K562 (cell line): ENCODE results near the gene IQCK. TPM values are rescaled to one million over a fixed set of nuclear protein-coding genes. Genes with fewer than 3 reads are reported as not detected.

Source experiments
- ATAC-seq: fragments of 200-7000 bp; cut with Tn5 transposase; 3 replicates; pipeline ENCODE4 v1.9.1; 2020; ENCODE audit warnings: moderate library complexity
- BruUV-seq: library from RNA; stranded (reverse); fragments of 400-500 nt; replicated peaks from 2 replicates; lab custom pipeline; 2021; lab: Mats Ljungman, UMichigan
- CTCF ChIA-PET: fragments of 300-600 bp; formaldehyde crosslinking; extraction: SDS; loops from one replicate; lab custom pipeline; 2021; ENCODE audit warnings: low intra/inter-chr PET ratio; lab: Yijun Ruan, JAX
- POLR2A ChIA-PET: fragments of 300-600, 350-650 bp; sonication (Branson Sonifier 250); formaldehyde crosslinking; extraction: SDS; loops from one replicate; lab custom pipeline; 2021; ENCODE audit warnings: antibody characterized with exemption, inconsistent platforms; lab: Yijun Ruan, JAX
- DNase-seq, 4 experiments: peaks; one replicate each; pipeline versions ENCODE4 v3.0.0 to v3.0.0-alpha.2; 2011 to 2018; ENCODE audit warnings: low spot score in 3 of 4, mixed read lengths in 3 of 4; ENCODE audit errors: extremely low read depth in 1 of 4
- FAIRE-seq: peaks from 2 replicates; lab custom pipeline; 2011; peaks lifted over from hg19 to GRCh38; lab: Jason Lieb, UNC
- H2AFZ ChIP-seq: 2 replicates; pipeline ENCODE4 v1.6.0; 2011; ENCODE audit warnings: low read depth, low read length, control low read depth, inconsistent platforms
- H3K27ac ChIP-seq: fragments of 200-600 bp; 3 replicates; pipeline ENCODE4 v1.8.0; 2011; ENCODE audit warnings: low read depth, mild to moderate bottlenecking, control low read depth, inconsistent platforms, low read length, moderate library complexity, mixed read lengths; ENCODE audit errors: extremely low read depth
- H3K27me3 ChIP-seq, 2 experiments: fragments of 300-600 bp in 1 of 2; 2 replicates in 1 of 2; 3 replicates in 1 of 2; pipeline versions ENCODE4 v1.6.0 to v1.8.0; 2011; ENCODE audit warnings: inconsistent platforms in 2 of 2, low read length in 2 of 2, mild to moderate bottlenecking in 1 of 2, mixed read lengths in 1 of 2, moderate library complexity in 1 of 2; ENCODE audit not compliant: control insufficient read depth in 2 of 2, insufficient read depth in 2 of 2
- H3K36me3 ChIP-seq: fragments of 300-600 bp; 3 replicates; pipeline ENCODE4 v1.8.0; 2011; ENCODE audit warnings: mild to moderate bottlenecking, low read length, inconsistent platforms; ENCODE audit not compliant: control insufficient read depth, insufficient read depth
- H3K4me1 ChIP-seq, 2 experiments: fragments of 200-600 bp in 1 of 2; replicated peaks in 1 of 2; 2 replicates in 1 of 2; 3 replicates in 1 of 2; pipeline versions ENCODE4 v1.5.1 to v1.8.0; 2011; ENCODE audit warnings: inconsistent platforms in 2 of 2, low read length in 2 of 2, mild to moderate bottlenecking in 1 of 2, mixed read lengths in 1 of 2, moderate library complexity in 1 of 2; ENCODE audit not compliant: control insufficient read depth in 2 of 2, insufficient read depth in 2 of 2
- H3K4me2 ChIP-seq: 2 replicates; pipeline ENCODE4 v1.6.1; 2011; ENCODE audit warnings: low read length, control low read depth, inconsistent platforms, mixed read lengths; ENCODE audit not compliant: insufficient read depth
- H3K4me3 ChIP-seq: fragments of 200-600 bp; sonication (generic), shearing (Covaris generic); 2 replicates; pipeline ENCODE4 v1.5.1; 2016; ENCODE audit warnings: control low read depth, inconsistent platforms
- H3K79me2 ChIP-seq: fragments of 200-600 bp; 3 replicates; pipeline ENCODE4 v1.8.0; 2011; ENCODE audit warnings: low read length, inconsistent platforms; ENCODE audit not compliant: control insufficient read depth, insufficient read depth
- H3K9ac ChIP-seq, 2 experiments: 2 replicates each; pipeline versions ENCODE4 v1.6.0 to v1.6.1; 2011; ENCODE audit warnings: low read depth in 2 of 2, low read length in 2 of 2, control low read depth in 1 of 2, inconsistent platforms in 1 of 2, mild to moderate bottlenecking in 1 of 2, mixed read lengths in 1 of 2; ENCODE audit not compliant: insufficient read depth in 1 of 2
- H3K9me1 ChIP-seq: one replicate; pipeline ENCODE4 v1.6.0; 2011; ENCODE audit warnings: inconsistent platforms, mild to moderate bottlenecking, low read length, moderate library complexity; ENCODE audit not compliant: control insufficient read depth, insufficient read depth
- H3K9me3 ChIP-seq: replicated peaks from 2 replicates; pipeline ENCODE4 v1.5.1; 2011; ENCODE audit warnings: low read depth, low read length, inconsistent platforms; ENCODE audit not compliant: control insufficient read depth, insufficient read depth
- H4K20me1 ChIP-seq: replicated peaks from 2 replicates; pipeline ENCODE4 v1.6.1; 2011; ENCODE audit warnings: low read length, inconsistent platforms, mixed read lengths; ENCODE audit not compliant: control insufficient read depth, insufficient read depth
- CREB5 ChIP-seq: fragments of 250-450 bp; sonication (Bioruptor Pico); IDR thresholded peaks from 2 replicates; pipeline ENCODE4 v1.5.0; 2020; ENCODE audit warnings: mild to moderate bottlenecking
- EZH2 ChIP-seq: IDR thresholded peaks from 2 replicates; pipeline ENCODE4 v1.6.1; 2012; ENCODE audit warnings: low read depth, mild to moderate bottlenecking, inconsistent platforms, low read length, borderline replicate concordance
- GATAD2A ChIP-seq: fragments of 450-650 bp; IDR thresholded peaks from 2 replicates; pipeline ENCODE4 v1.6.1; 2017
- JUND ChIP-seq, 2 experiments: IDR thresholded peaks; 2 replicates in 1 of 2; 3 replicates in 1 of 2; pipeline ENCODE4 v1.6.1; 2011; ENCODE audit warnings: borderline replicate concordance in 2 of 2, low read depth in 2 of 2, low read length in 2 of 2, improper control_type of control experiment in 1 of 2, missing biosample characterization in 1 of 2, missing genetic modification characterization in 1 of 2, missing genetic modification reagents in 1 of 2
- MAZ ChIP-seq, 2 experiments: fragments of 450-650 bp in 1 of 2; sonication (generic) in 1 of 2; formaldehyde crosslinking; IDR thresholded peaks in 1 of 2; conservative IDR thresholded peaks in 1 of 2; 2 replicates each; pipeline versions ENCODE4 v1.4.0 to v1.5.0; 2020; ENCODE audit warnings: mild to moderate bottlenecking in 1 of 2, missing genetic modification reagents in 1 of 2
- ZNF175 ChIP-seq: fragments of 200-800 bp; sonication (Bioruptor generic); IDR thresholded peaks from 2 replicates; pipeline ENCODE4 v1.6.1; 2016; ENCODE audit warnings: low read depth, mild to moderate bottlenecking, missing genetic modification characterization, missing compliant biosample characterization
- ZNF395 ChIP-seq: fragments of 200-800 bp; sonication (Bioruptor generic); IDR thresholded peaks from 2 replicates; pipeline ENCODE4 v1.6.1; 2017; ENCODE audit warnings: missing genetic modification characterization, missing compliant biosample characterization
- WGBS: fragments of 100-300 bp; shearing (Covaris generic); methylation state at CpG from one replicate; pipeline ENCODE4 v1.1.6; 2016; ENCODE audit warnings: low coverage, mixed read lengths; ENCODE audit not compliant: insufficient coverage; ENCODE audit errors: missing lambda C conversion rate; 5-methylcytosine and 5-hydroxymethylcytosine counted together
- in situ Hi-C: fragments of 300-500 bp; cut with MboI; formaldehyde crosslinking; loops from 4 replicates; pipeline ENCODE4 v1.15.0; 2018; ENCODE audit warnings: inconsistent platforms, mixed read lengths
- intact Hi-C: fragments of 100-400 bp; cut with micrococcal nuclease; formaldehyde crosslinking; loops from 2 replicates; pipeline ENCODE4 v1.14.2; 2022
- polyA plus RNA-seq, 8 experiments: library from polyadenylated mRNA; depleted of rRNA in 4 of 8; stranded (reverse) in 5 of 8; unstranded in 3 of 8; fragments of >200 nt; fragmentation: Nextera tagmentation in 2 of 8; fragmentation: Illumina TruSeq in 1 of 8; extraction: Ambion mirVana in 2 of 8; extraction: Trizol in 1 of 8; gene quantifications; 2 replicates each; pipeline versions ENCODE4 v1.2.1 to v1.2.3, GENCODE V29; 2011 to 2014; ENCODE audit warnings: inconsistent platforms in 1 of 8, missing spikeins in 1 of 8
- total RNA-seq, 7 experiments: library from RNA; depleted of rRNA in 6 of 7; stranded (reverse); fragments of >200 nt in 6 of 7; fragmentation: Illumina TruSeq in 2 of 7; extraction: Trizol in 2 of 7; gene quantifications; 2 replicates each; pipeline versions ENCODE4 v1.2.1 to v1.2.3, GENCODE V29; 2011 to 2021; ENCODE audit warnings: low replicate concordance in 1 of 7

IQCK gene
- total and polyA plus RNA-seq, 9 of the 15 experiments (the other 6 are each of a cell fraction or from before 2014, with no cell fraction given), result 5.2 to 12.2 (median 7.3) TPM

GRCh38 chr16:19776147-19776546 lies 58.1 kb downstream of the IQCK start:
- Histone ChIP-seq H3K9ac (no peak overlapping the region), H3K4me2 (no peak overlapping the region), H3K9me1 (no peaks in the 10 kb centered on the region), H3K4me1 (no peaks in the 10 kb centered on the region; a peak in 1 of 5 replicates), H3K27me3 (no peaks in the 10 kb centered on the region; a peak in 1 of 5 replicates), H3K79me2 (no peaks in the 10 kb centered on the region), H3K27ac (no peak overlapping the region), H3K4me3 (no peak overlapping the region)
- 45% methylated on average over 3 of the region's 3 CpGs for WGBS
- ChIA-PET POLR2A (no interaction called here), CTCF (no interaction called here)
- no peak for ATAC-seq
- no TSS peak for BruUV-seq
- no peak for FAIRE-seq
- intact Hi-C loops, result no loop called here
- in situ Hi-C loops, result no loop called here
- no peak for TF ChIP-seq JUND (IDR thresholded peaks at IDR 0.05; ENCODE audit: borderline replicate concordance, low read depth, low read length)
- no peak for TF ChIP-seq JUND (tag; IDR thresholded peaks at IDR 0.05; ENCODE audit: borderline replicate concordance, low read depth, low read length)
- no peak for TF ChIP-seq ZNF175 (CRISPR knock-in tag)
- TF ChIP-seq ZNF395 (CRISPR knock-in tag), result no peak
- no peak for TF ChIP-seq MAZ (CRISPR knock-in tag; conservative IDR thresholded peaks at IDR 0.05 in 1 of 2, IDR thresholded peaks at IDR 0.05 in 1 of 2)
- TF ChIP-seq CREB5 (CRISPR knock-in tag), result no peak
- no peak for TF ChIP-seq GATAD2A
- TF ChIP-seq EZH2, result no peak
- TF ChIP-seq, all 486 proteins: peak for 0
- H4K20me1 ChIP-seq, result no peaks in the 10 kb centered on the region
- no peak overlapping the region for H2AFZ ChIP-seq
- no peaks in the 10 kb centered on the region for H3K9me3 ChIP-seq
- no peak for DNase-seq
- H3K36me3 ChIP-seq, result no peaks in the 10 kb centered on the region
